Bronchial epithelial cell (primary cell): ENCODE results near the gene BCL11A. TPM values are rescaled to one million over a fixed set of nuclear protein-coding genes. Genes with fewer than 3 reads are reported as not detected.

Experiments
- DNase-seq: peaks from one replicate; pipeline ENCODE4 v3.0.0-alpha.2; 2010; ENCODE audit warnings: low read depth
- FAIRE-seq: peaks from 2 replicates; lab custom pipeline; 2011; peaks lifted over from hg19 to GRCh38; lab: Jason Lieb, UNC
- H3K27me3 ChIP-seq: 2 replicates; pipeline ENCODE4 v1.5.1; 2011; ENCODE audit warnings: low read length; ENCODE audit not compliant: control insufficient read depth, insufficient read depth
- H3K36me3 ChIP-seq: 2 replicates; pipeline ENCODE4 v1.5.1; 2011; ENCODE audit warnings: low read length; ENCODE audit not compliant: control insufficient read depth, insufficient read depth
- H3K4me3 ChIP-seq: 2 replicates; pipeline ENCODE4 v1.5.1; 2011; ENCODE audit warnings: mild to moderate bottlenecking, low read depth, low read length, control low read depth
- CTCF ChIP-seq: IDR thresholded peaks from 2 replicates; pipeline ENCODE4 v1.5.1; 2011; ENCODE audit warnings: mild to moderate bottlenecking, moderate library complexity, low read length, control low read depth, inconsistent platforms; ENCODE audit not compliant: insufficient read depth, severe bottlenecking
- total RNA-seq: library from RNA; depleted of rRNA; stranded (reverse); fragments of >200 nt; gene quantifications from 2 replicates; pipeline ENCODE4 v1.2.1, GENCODE V29; 2014

Gene BCL11A
- total RNA-seq, 1 donor from 2014 or later: 1.8 TPM

GRCh38 chr2:60544062-60544461, 9.4 kb downstream of the BCL11A start:
- no peak overlapping the region for H3K4me3 ChIP-seq
- DNase-seq: peak; percentile 85
- no peak for TF ChIP-seq CTCF
- no peaks in the 10 kb centered on the region for H3K27me3 ChIP-seq
- peaks cover 11% of the 10 kb centered on the region for H3K36me3 ChIP-seq
- FAIRE-seq: peak; percentile 93

- no peaks in the 10 kb centered on the region for H3K27me3 ChIP-seq
- peaks cover 11% of the 10 kb centered on the region for H3K36me3 ChIP-seq
- DNase-seq: no peak
- no peak for FAIRE-seq
- TF ChIP-seq CTCF: no peak
- no peak overlapping the region for H3K4me3 ChIP-seq
These were observed 12.3 kb downstream of the BCL11A start for GRCh38 chr2:60541056-60541651.

- Histone ChIP-seq H3K27me3 (no peaks in the 10 kb centered on the region), H3K4me3 (no peak overlapping the region), H3K36me3 (peaks cover 3% of the 10 kb centered on the region)
- TF ChIP-seq CTCF: no peak
- FAIRE-seq (no peak), DNase-seq (no peak)
These were observed 13.4 kb downstream of the BCL11A start for GRCh38 chr2:60540074-60540473.

GRCh38 chr2:60539140-60539539, 14.3 kb downstream of the BCL11A start:
- no peak for TF ChIP-seq CTCF
- no peak for DNase-seq
- Histone ChIP-seq H3K4me3 (no peak overlapping the region), H3K27me3 (no peaks in the 10 kb centered on the region), H3K36me3 (no peaks in the 10 kb centered on the region)
- peak; percentile 28 for FAIRE-seq

GRCh38 chr2:60538101-60538500, 15.4 kb downstream of the BCL11A start:
- no peak for TF ChIP-seq CTCF
- peak; percentile 79 for FAIRE-seq
- H3K27me3 ChIP-seq: no peaks in the 10 kb centered on the region

GRCh38 chr2:60536746-60537145, 16.7 kb downstream of the BCL11A start:
- H3K27me3 ChIP-seq: no peaks in the 10 kb centered on the region
- TF ChIP-seq CTCF: no peak
- no peak overlapping the region for H3K4me3 ChIP-seq
- H3K36me3 ChIP-seq: no peaks in the 10 kb centered on the region
- FAIRE-seq (no peak), DNase-seq (peak; percentile 67)

More at GRCh38 chr2:60538101-60538500, 15.4 kb downstream of the BCL11A start:
- no peak overlapping the region for H3K4me3 ChIP-seq
- DNase-seq: no peak
- no peaks in the 10 kb centered on the region for H3K36me3 ChIP-seq
